Measurements from ENCODE around the gene ARHGAP21. TPM values are rescaled to one million over a fixed set of nuclear protein-coding genes. Genes with fewer than 3 reads are reported as not detected.

The ARHGAP21 gene
- total RNA-seq, 1 donor from 2014 or later, result 108 TPM

- H3K27ac Mint-ChIP-seq (ENCODE audit: unreplicated experiment), result no peak overlapping the region
- TF ChIP-seq CTCF (IDR thresholded peaks at IDR 0.05), result no peak
- H3K4me3 Mint-ChIP-seq (ENCODE audit: unreplicated experiment), result no peak overlapping the region
- H3K36me3 Mint-ChIP-seq (ENCODE audit: low read depth), result no peaks in the 10 kb centered on the region
- H3K4me1 Mint-ChIP-seq (ENCODE audit: low read depth), result peaks cover 63% of the 10 kb centered on the region
- DNase-seq (ENCODE audit: low spot score), result no peak
- H3K9me3 Mint-ChIP-seq (ENCODE audit: low read depth), result no peaks in the 10 kb centered on the region
- no peaks in the 10 kb centered on the region for H3K27me3 Mint-ChIP-seq (ENCODE audit: low read depth)
Measured at GRCh38 chr10:24700948-24701347, 22.7 kb downstream of the ARHGAP21 start.

DNA sequence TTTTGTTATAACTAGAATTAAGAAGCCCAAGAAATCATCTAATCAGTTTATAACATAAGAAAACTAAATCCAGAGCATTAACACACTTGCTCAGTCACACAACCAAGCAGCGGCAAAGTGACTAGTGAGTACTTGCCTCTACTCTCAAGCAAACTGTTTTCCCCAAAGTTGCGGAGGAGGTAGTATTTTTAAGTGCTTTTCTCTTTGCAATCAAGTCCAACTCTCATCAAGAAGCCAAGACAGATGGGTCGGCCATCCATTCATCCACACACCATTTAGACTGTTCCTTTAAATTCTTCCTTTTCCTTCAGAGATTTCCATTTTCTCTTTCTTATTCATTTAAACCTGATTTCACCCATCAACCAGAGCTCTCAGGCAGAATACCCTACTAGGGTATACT lies 25.4 kb downstream of the ARHGAP21 start:
- Mint-ChIP-seq H3K27me3 (ENCODE audit: low read depth) (no peaks in the 10 kb centered on the region), H3K27ac (ENCODE audit: unreplicated experiment) (peak overlapping the region; percentile 0), H3K36me3 (ENCODE audit: low read depth) (no peaks in the 10 kb centered on the region), H3K4me3 (ENCODE audit: unreplicated experiment) (no peak overlapping the region), H3K9me3 (ENCODE audit: low read depth) (no peaks in the 10 kb centered on the region), H3K4me1 (ENCODE audit: low read depth) (peaks cover 64% of the 10 kb centered on the region)
- TF ChIP-seq CTCF (IDR thresholded peaks at IDR 0.05), result no peak
- DNase-seq (ENCODE audit: low spot score), result no peak

- Mint-ChIP-seq H3K27ac (ENCODE audit: unreplicated experiment) (no peak overlapping the region), H3K9me3 (ENCODE audit: low read depth) (no peaks in the 10 kb centered on the region), H3K36me3 (ENCODE audit: low read depth) (no peaks in the 10 kb centered on the region), H3K27me3 (ENCODE audit: low read depth) (no peaks in the 10 kb centered on the region), H3K4me1 (ENCODE audit: low read depth) (peaks cover 60% of the 10 kb centered on the region), H3K4me3 (ENCODE audit: unreplicated experiment) (no peak overlapping the region)
- DNase-seq (ENCODE audit: low spot score), result no peak
- no peak for TF ChIP-seq CTCF (IDR thresholded peaks at IDR 0.05)
Measured at GRCh38 chr10:24697080-24697479, 26.6 kb downstream of the ARHGAP21 start.

- Mint-ChIP-seq H3K9me3 (ENCODE audit: low read depth) (no peaks in the 10 kb centered on the region), H3K4me1 (ENCODE audit: low read depth) (peaks cover 60% of the 10 kb centered on the region), H3K36me3 (ENCODE audit: low read depth) (no peaks in the 10 kb centered on the region), H3K27me3 (ENCODE audit: low read depth) (no peaks in the 10 kb centered on the region), H3K4me3 (ENCODE audit: unreplicated experiment) (no peak overlapping the region), H3K27ac (ENCODE audit: unreplicated experiment) (peak overlapping the region; percentile 42)
- TF ChIP-seq CTCF (IDR thresholded peaks at IDR 0.05), result no peak
- DNase-seq (ENCODE audit: low spot score), result no peak
Measured at GRCh38 chr10:24695452-24695851, 28.2 kb downstream of the ARHGAP21 start.

DNA sequence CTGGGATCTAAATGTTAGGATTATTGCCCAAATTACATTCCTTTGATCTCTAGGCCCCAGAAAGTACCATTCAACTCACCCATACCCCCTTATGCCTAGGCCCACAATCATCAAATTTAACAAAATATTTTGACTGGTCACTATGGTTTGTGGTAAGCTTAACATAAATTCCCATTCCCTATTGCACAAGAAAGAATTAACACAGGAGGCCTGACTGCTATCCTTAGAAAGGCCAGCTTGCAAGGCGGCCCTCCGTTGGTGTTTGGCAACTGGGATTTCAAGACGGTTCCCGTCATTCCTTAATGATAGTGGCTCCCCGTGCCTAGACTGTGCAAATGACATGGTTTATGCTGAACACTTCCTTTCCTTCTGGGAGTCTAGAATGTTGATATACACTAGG lies 29.6 kb downstream of the ARHGAP21 start:
- no peak overlapping the region for H3K4me3 Mint-ChIP-seq (ENCODE audit: unreplicated experiment)
- H3K27ac Mint-ChIP-seq (ENCODE audit: unreplicated experiment), result no peak overlapping the region
- H3K4me1 Mint-ChIP-seq (ENCODE audit: low read depth), result peaks cover 57% of the 10 kb centered on the region
- DNase-seq (ENCODE audit: low spot score), result no peak
- no peaks in the 10 kb centered on the region for H3K36me3 Mint-ChIP-seq (ENCODE audit: low read depth)
- no peaks in the 10 kb centered on the region for H3K27me3 Mint-ChIP-seq (ENCODE audit: low read depth)
- no peak for TF ChIP-seq CTCF (IDR thresholded peaks at IDR 0.05)
- no peaks in the 10 kb centered on the region for H3K9me3 Mint-ChIP-seq (ENCODE audit: low read depth)
